H7 (cell line): ENCODE data around the gene CSK. TPM values are rescaled to one million over a fixed set of nuclear protein-coding genes. Genes with fewer than 3 reads are reported as not detected.
"Not testable (repeated sequence)": the region's sequence is repeated elsewhere in the genome, so short reads cannot be mapped to it uniquely, and the experiment has no call there.

Source experiments
- DNase-seq: peaks from one replicate; pipeline ENCODE4 v3.0.0; 2012
- H3K27me3 ChIP-seq: 2 replicates; pipeline ENCODE4 v1.6.0; 2011; ENCODE audit warnings: mild to moderate bottlenecking, low read length; ENCODE audit not compliant: control insufficient read depth, insufficient read depth
- H3K36me3 ChIP-seq: replicated peaks from 2 replicates; pipeline ENCODE4 v1.5.1; 2011; ENCODE audit warnings: low read length; ENCODE audit not compliant: control insufficient read depth, insufficient read depth
- H3K4me3 ChIP-seq: 2 replicates; pipeline ENCODE4 v1.5.1; 2011; ENCODE audit warnings: low read depth, mild to moderate bottlenecking, control low read depth, low read length, moderate library complexity; ENCODE audit not compliant: insufficient read depth
- total RNA-seq: library from RNA; depleted of rRNA; stranded (reverse); fragments of >200 nt; shearing (Covaris generic); gene quantifications from 2 replicates; pipeline ENCODE4 v1.2.3, GENCODE V29; 2014; rRNA removed

CSK gene
- 31.8 and 34.8 TPM in 2 replicates for total RNA-seq

GRCh38 chr15:74781431-74782258, at the start of gene CSK:
CSK (plus strand) TSS chr15:74782080; CDS start chr15:74798298, 16,218 bp downstream.
- H3K4me3 ChIP-seq, result peak within 1 kb of the TSS; percentile 74
- H3K36me3 ChIP-seq, result no peaks in the 10 kb centered on the region
- peak; percentile 98 for DNase-seq
- H3K27me3 ChIP-seq, result peaks cover 10% of the 10 kb centered on the region

- peaks cover 4% of the 10 kb centered on the region for H3K27me3 ChIP-seq
- no peak for DNase-seq
- H3K4me3 ChIP-seq, result no peak overlapping the region
- H3K36me3 ChIP-seq, result no peaks in the 10 kb centered on the region
Observed at GRCh38 chr15:74732846-74733245, 49.0 kb upstream of the CSK start.

GRCh38 chr15:74733269-74733668, 48.6 kb upstream of the CSK start:
- Histone ChIP-seq H3K36me3 (no peaks in the 10 kb centered on the region), H3K4me3 (no peak overlapping the region), H3K27me3 (peaks cover 2% of the 10 kb centered on the region; the same call in 1 of the 2 replicates)
- no peak for DNase-seq

- DNase-seq, result no peak
- Histone ChIP-seq H3K27me3 (peaks cover 2% of the 10 kb centered on the region; the same call in 1 of the 2 replicates), H3K36me3 (no peaks in the 10 kb centered on the region), H3K4me3 (no peak overlapping the region)
Observed at GRCh38 chr15:74735305-74735704, 46.6 kb upstream of the CSK start.

- H3K36me3 ChIP-seq, H3K4me3 ChIP-seq, H3K27me3 ChIP-seq, DNase-seq: not testable (repeated sequence)
Observed at GRCh38 chr15:74738239-74738638, 43.6 kb upstream of the CSK start.

GRCh38 chr15:74742422-74742821, 39.5 kb upstream of the CSK start:
- Histone ChIP-seq H3K4me3 (no peak overlapping the region), H3K27me3 (no peaks in the 10 kb centered on the region), H3K36me3 (no peaks in the 10 kb centered on the region)
- DNase-seq, result no peak

- no peak for DNase-seq
- Histone ChIP-seq H3K36me3 (no peaks in the 10 kb centered on the region), H3K27me3 (no peaks in the 10 kb centered on the region; the same call in 1 of the 2 replicates), H3K4me3 (no peak overlapping the region)
Observed at GRCh38 chr15:74746389-74746788, 35.5 kb upstream of the CSK start.

GRCh38 chr15:74748322-74748946, 33.4 kb upstream of the CSK start, which contains the start of gene CYP1A2:
CYP1A2 (plus strand) TSS chr15:74748845; CDS start chr15:74749739, 894 bp downstream.
- H3K4me3 ChIP-seq, result no peak within 1 kb of the TSS
- no peak for DNase-seq
- no peaks in the 10 kb centered on the region for H3K36me3 ChIP-seq
- H3K27me3 ChIP-seq, result no peaks in the 10 kb centered on the region; the same call in 1 of the 2 replicates

GRCh38 chr15:74749832-74750231, 32.0 kb upstream of the CSK start:
- H3K27me3 ChIP-seq, result no peaks in the 10 kb centered on the region; the same call in 1 of the 2 replicates
- H3K4me3 ChIP-seq, result no peak overlapping the region
- no peaks in the 10 kb centered on the region for H3K36me3 ChIP-seq
- no peak for DNase-seq

- Histone ChIP-seq H3K36me3 (no peaks in the 10 kb centered on the region), H3K27me3 (no peaks in the 10 kb centered on the region; the same call in 1 of the 2 replicates), H3K4me3 (no peak overlapping the region)
- DNase-seq, result no peak
Observed at GRCh38 chr15:74750751-74751150, 31.1 kb upstream of the CSK start.

GRCh38 chr15:74752011-74752410, 29.9 kb upstream of the CSK start:
- no peak overlapping the region for H3K4me3 ChIP-seq
- no peaks in the 10 kb centered on the region; the same call in 1 of the 2 replicates for H3K27me3 ChIP-seq
- no peak for DNase-seq
- no peaks in the 10 kb centered on the region for H3K36me3 ChIP-seq

- no peaks in the 10 kb centered on the region for H3K36me3 ChIP-seq
- DNase-seq, result no peak
- no peak overlapping the region for H3K4me3 ChIP-seq
- no peaks in the 10 kb centered on the region; the same call in 1 of the 2 replicates for H3K27me3 ChIP-seq
Observed at GRCh38 chr15:74752531-74752930, 29.3 kb upstream of the CSK start.

GRCh38 chr15:74754593-74755215, 27.2 kb upstream of the CSK start:
- DNase-seq, result no peak
- Histone ChIP-seq H3K36me3 (no peaks in the 10 kb centered on the region), H3K27me3 (no peaks in the 10 kb centered on the region; the same call in 1 of the 2 replicates), H3K4me3 (no peak overlapping the region)

- H3K36me3 ChIP-seq, result no peaks in the 10 kb centered on the region
- no peaks in the 10 kb centered on the region for H3K27me3 ChIP-seq
- H3K4me3 ChIP-seq, result no peak overlapping the region
- no peak for DNase-seq
Observed at GRCh38 chr15:74758736-74759135, 23.1 kb upstream of the CSK start.
